ENCODE results near the gene GPR142. TPM values are rescaled to one million over a fixed set of nuclear protein-coding genes. Genes with fewer than 3 reads are reported as not detected.
"Not testable (repeated sequence)": the region's sequence is repeated elsewhere in the genome, so short reads cannot be mapped to it uniquely, and the experiment has no call there.

The GPR142 gene
- total RNA-seq, 1 donor from 2014 or later: 0.68 TPM

DNA sequence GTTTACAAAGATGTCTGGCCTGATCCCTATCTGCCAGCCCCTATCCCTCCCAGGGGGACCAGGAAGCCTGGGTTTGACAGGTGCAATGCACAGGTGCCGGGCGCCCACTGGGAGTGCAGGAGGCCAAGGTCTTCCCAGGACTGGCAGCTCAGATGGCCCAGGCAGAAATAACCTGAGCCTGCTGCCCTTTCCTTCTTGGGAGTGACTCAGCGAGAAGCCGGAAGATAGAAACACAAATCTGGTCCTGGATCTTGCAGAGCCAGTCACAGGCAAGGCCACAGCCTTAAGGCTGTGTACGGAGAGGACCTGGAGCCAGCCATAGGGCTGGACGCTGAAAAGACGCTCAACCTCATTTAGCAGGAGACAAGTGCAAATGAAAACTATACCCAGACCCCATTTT, 27.7 kb downstream of the GPR142 start:
- DNase-seq: no peak

DNA sequence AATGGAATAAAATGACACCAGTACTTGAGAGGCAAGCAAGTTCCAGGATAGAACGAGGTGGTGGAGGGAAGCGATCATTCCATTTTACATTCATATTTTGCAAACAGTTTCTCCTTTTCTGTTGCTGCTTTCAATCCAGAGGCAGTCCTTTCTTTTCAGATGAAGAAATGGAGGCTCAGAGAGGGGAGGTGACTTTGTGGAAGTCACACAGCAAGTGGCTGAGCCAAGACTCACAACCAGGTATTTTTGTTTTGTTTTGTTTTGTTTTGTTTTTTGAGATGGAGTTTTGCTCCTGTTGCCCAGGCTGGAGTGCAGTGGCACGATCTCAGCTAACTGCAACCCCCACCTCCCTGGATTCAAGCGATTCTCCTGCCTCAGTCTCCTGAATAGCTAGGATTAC, 29.3 kb downstream of the GPR142 start:
- DNase-seq: no peak

DNA sequence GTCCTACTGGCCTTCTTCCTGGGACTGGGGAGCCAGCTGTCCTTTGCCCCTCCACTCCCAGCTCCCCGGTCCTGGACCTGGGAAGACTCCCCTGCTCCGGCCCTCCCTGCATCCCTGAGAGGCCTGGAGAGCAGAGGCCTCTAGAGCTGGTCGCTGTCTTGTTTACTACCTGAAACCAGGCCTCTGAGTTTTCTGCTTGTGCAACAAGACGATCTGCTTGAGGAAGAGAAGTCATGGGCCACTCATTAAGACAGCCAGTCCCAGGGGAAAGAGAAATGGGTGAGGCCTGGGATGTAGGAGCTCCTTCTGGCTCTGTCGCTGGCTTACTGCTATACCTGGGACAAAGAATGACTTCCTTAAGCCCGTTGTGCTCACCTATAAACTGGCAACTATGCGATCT, 34.7 kb downstream of the GPR142 start:
- DNase-seq: no peak

DNA sequence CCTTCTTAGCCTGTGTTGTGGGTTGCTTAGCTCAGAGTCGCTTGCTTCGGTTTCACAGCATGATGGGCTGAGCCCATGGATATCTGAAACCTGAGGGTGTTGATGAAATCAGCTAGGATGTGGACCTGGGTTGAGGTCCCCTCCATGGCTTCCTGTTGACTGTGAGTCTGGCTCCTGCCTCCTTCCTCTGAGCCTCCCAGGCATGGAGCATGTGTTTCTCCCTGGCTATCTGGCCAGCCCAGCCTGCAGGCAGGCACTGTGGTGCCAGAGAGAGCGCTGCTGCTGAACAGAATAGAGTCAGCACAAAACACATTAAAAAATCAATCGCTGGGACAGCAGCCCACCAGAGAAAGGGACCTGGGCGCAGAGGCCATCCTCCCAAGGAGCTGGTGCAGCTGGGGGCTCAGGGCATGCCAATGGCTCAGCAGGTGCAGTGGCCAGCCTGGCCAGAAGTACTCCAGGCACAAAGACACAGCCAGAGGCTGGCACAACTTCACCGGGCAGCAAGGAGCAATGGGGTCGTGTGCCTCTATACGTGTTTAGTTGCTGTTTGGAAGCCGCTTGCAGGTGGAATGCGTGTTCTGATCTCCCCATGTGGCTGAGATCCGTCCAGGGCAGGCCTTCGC, 36.3 kb downstream of the GPR142 start:
- DNase-seq: no peak

- no peak for DNase-seq
These were observed 36.9 kb downstream of the GPR142 start for GRCh38 chr17:74404218-74404617.

GRCh38 chr17:74404789-74405188, 37.5 kb downstream of the GPR142 start:
- no peak for DNase-seq

- DNase-seq: not testable (repeated sequence)
These were observed 38.0 kb downstream of the GPR142 start for GRCh38 chr17:74405311-74405710.

- no peak for DNase-seq
These were observed 40.1 kb downstream of the GPR142 start for GRCh38 chr17:74407384-74407783.

- DNase-seq: peak; percentile 13
These were observed 41.0 kb downstream of the GPR142 start for GRCh38 chr17:74408262-74408661.

- no peak for DNase-seq
These were observed 41.5 kb downstream of the GPR142 start for GRCh38 chr17:74408815-74409214.

DNA sequence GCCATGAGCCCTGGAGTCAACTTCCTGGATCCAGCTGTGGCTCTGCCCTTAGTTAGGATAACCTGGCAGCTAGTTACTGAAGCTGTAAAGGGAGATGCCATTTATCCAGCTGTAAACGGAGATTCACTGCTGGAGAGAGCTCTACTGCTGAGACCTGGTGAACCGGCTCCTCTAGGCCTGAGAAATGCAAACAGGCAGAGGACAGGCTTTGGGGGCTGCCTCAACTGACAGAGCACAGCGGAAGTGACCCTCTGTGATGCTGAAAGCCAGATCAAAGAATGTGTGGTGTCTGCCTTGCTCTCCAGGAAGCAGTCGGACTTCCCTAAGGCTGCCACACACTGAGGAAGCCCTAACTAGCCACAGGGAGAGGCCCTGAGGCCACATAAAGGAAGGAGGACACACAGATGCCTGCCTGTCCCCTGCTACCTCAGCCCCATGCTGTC, 42.7 kb downstream of the GPR142 start:
- no peak for DNase-seq

DNA sequence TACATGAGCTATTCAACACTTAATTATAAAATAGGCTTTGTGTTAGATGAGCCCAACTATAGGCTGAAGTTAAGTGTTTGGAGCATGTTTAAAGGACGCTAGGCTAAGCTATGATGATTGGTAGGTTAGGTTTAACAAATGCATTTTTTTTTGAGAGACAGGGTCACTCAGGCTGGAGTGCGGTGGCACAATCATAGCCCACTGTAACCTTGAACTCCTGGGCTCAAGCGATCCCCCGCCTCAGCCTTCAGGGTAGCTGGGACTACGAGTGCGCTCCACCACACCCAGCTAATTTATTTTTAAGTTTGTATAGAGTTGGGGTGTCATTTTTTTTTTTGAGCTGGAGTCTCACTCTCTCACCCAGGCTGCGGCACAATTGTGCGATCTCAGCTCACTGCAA, 45.3 kb downstream of the GPR142 start:
- no peak for DNase-seq

- no peak for DNase-seq
These were observed 46.2 kb downstream of the GPR142 start for GRCh38 chr17:74413491-74413890.

DNA sequence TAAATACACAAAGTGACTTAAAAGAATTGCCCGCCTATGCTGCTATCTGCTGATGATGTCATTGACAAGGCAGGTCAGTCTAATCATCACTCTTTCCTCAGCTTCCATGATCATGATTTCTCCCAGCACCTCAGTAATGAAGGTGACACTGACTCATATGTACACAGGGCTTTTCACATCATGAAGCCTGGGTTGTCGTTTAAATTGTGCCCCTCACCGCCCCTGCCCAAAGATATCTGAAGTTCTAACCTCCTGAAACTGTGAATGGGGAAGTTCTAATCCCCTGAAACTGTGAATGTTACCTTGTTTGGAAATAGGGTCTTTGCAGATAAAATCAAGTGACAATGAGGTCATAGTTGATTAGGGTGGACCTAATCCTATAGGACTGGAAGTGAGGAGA, 47.2 kb downstream of the GPR142 start:
- DNase-seq: no peak

GRCh38 chr17:74415608-74416396, 48.5 kb downstream of the GPR142 start:
- no peak for DNase-seq

GRCh38 chr17:74417178-74418045, 50.1 kb downstream of the GPR142 start:
- DNase-seq: no peak

- no peak for DNase-seq
These were observed 52.7 kb downstream of the GPR142 start for GRCh38 chr17:74419928-74420411.

Other genes starting within 250 kb of the GPR142 start
- gene RPL38, start 163.8 kb upstream of the GPR142 start, total RNA-seq: 625 and 929 TPM in 2 replicates
- 0.70 and 2.2 TPM in 2 replicates for gene TTYH2, start 153.9 kb upstream of the GPR142 start, total RNA-seq
- gene DNAI2, start 93.3 kb upstream of the GPR142 start, total RNA-seq: not detected in 2 replicates
- gene KIF19, start 41.3 kb upstream of the GPR142 start, total RNA-seq: 6.4 and 16.3 TPM in 2 replicates
- 0.17 TPM in 1 of 2 replicates, not detected in the other for gene BTBD17, start 5.6 kb upstream of the GPR142 start, total RNA-seq
- 1.8 and 2.0 TPM in 2 replicates for gene GPRC5C, start 64.6 kb downstream of the GPR142 start, total RNA-seq
- not detected in 2 replicates for gene CD300A, start 99.1 kb downstream of the GPR142 start, total RNA-seq
- not detected in 2 replicates for gene CD300LB, start 164.0 kb downstream of the GPR142 start, total RNA-seq
- gene CD300C, start 178.6 kb downstream of the GPR142 start, total RNA-seq: not detected in 2 replicates
- gene CD300H, start 200.0 kb downstream of the GPR142 start, total RNA-seq: not detected in 2 replicates
- gene CD300LD, start 224.8 kb downstream of the GPR142 start, total RNA-seq: not detected in 2 replicates

Data from dermis blood vessel endothelial cell (primary cell).